Measurements from ENCODE around the gene SPTBN1. TPM values are rescaled to one million over a fixed set of nuclear protein-coding genes. Genes with fewer than 3 reads are reported as not detected.

Gene SPTBN1
- total and polyA plus RNA-seq, 2 of the 13 experiments (the other 11 are each of a cell fraction or from before 2014, with no cell fraction given) = 123 to 299 TPM

DNA sequence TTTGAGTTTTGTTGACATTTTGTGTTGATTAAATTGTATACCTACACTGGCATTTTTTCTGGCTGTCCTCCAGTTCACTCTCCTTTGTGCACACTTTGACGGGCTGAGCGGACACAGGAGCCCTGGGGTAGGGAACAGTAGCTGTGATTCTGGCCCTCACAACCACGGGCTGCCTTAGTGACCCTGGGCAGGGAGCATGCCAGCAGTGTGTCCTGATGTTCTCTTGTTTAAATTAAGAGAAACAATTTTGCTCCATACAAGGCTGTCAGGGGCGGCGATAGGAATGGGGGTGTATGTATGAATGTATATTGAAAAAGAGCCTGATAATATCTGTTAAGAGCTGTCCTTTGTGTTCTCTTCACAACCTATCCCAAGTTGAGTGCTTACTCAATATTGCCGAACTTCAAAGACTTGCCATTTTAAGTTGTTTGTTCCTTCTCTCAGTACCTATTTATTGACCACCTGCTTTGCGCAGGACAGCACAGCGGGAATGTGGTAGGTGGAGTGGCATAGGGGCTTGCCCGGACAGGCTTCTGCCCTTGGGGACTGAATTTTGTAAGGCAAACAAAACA is 163.6 kb downstream of the SPTBN1 start (continued):
- no peak for TF ChIP-seq ZNF446 (CRISPR knock-in tag; IDR thresholded peaks at IDR 0.05)
- 0 out of 2 replicates have a peak, but pooled peaks have one; percentile 52 for TF ChIP-seq ZNF878 (CRISPR knock-in tag; IDR thresholded peaks at IDR 0.05)
- no peak for TF ChIP-seq ZSCAN22 (CRISPR knock-in tag; IDR thresholded peaks at IDR 0.05)
- TF ChIP-seq, protein P1, sequence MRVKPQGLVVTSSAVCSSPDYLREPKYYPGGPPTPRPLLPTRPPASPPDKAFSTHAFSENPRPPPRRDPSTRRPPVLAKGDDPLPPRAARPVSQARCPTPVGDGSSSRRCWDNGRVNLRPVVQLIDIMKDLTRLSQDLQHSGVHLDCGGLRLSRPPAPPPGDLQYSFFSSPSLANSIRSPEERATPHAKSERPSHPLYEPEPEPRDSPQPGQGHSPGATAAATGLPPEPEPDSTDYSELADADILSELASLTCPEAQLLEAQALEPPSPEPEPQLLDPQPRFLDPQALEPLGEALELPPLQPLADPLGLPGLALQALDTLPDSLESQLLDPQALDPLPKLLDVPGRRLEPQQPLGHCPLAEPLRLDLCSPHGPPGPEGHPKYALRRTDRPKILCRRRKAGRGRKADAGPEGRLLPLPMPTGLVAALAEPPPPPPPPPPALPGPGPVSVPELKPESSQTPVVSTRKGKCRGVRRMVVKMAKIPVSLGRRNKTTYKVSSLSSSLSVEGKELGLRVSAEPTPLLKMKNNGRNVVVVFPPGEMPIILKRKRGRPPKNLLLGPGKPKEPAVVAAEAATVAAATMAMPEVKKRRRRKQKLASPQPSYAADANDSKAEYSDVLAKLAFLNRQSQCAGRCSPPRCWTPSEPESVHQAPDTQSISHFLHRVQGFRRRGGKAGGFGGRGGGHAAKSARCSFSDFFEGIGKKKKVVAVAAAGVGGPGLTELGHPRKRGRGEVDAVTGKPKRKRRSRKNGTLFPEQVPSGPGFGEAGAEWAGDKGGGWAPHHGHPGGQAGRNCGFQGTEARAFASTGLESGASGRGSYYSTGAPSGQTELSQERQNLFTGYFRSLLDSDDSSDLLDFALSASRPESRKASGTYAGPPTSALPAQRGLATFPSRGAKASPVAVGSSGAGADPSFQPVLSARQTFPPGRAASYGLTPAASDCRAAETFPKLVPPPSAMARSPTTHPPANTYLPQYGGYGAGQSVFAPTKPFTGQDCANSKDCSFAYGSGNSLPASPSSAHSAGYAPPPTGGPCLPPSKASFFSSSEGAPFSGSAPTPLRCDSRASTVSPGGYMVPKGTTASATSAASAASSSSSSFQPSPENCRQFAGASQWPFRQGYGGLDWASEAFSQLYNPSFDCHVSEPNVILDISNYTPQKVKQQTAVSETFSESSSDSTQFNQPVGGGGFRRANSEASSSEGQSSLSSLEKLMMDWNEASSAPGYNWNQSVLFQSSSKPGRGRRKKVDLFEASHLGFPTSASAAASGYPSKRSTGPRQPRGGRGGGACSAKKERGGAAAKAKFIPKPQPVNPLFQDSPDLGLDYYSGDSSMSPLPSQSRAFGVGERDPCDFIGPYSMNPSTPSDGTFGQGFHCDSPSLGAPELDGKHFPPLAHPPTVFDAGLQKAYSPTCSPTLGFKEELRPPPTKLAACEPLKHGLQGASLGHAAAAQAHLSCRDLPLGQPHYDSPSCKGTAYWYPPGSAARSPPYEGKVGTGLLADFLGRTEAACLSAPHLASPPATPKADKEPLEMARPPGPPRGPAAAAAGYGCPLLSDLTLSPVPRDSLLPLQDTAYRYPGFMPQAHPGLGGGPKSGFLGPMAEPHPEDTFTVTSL (CRISPR knock-in tag; IDR thresholded peaks at IDR 0.05; ENCODE audit: borderline replicate concordance) = 0 out of 2 replicates have a peak, but pooled peaks have one; percentile 37
- TF ChIP-seq ZKSCAN5 (CRISPR knock-in tag; IDR thresholded peaks at IDR 0.05) = no peak
- no peak for TF ChIP-seq ZNF180 (CRISPR knock-in tag; IDR thresholded peaks at IDR 0.05; ENCODE audit: borderline replicate concordance, low read depth)
- TF ChIP-seq, protein P2, sequence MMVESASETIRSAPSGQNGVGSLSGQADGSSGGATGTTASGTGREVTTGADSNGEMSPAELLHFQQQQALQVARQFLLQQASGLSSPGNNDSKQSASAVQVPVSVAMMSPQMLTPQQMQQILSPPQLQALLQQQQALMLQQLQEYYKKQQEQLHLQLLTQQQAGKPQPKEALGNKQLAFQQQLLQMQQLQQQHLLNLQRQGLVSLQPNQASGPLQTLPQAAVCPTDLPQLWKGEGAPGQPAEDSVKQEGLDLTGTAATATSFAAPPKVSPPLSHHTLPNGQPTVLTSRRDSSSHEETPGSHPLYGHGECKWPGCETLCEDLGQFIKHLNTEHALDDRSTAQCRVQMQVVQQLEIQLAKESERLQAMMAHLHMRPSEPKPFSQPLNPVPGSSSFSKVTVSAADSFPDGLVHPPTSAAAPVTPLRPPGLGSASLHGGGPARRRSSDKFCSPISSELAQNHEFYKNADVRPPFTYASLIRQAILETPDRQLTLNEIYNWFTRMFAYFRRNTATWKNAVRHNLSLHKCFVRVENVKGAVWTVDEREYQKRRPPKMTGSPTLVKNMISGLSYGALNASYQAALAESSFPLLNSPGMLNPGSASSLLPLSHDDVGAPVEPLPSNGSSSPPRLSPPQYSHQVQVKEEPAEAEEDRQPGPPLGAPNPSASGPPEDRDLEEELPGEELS (CRISPR knock-in tag; IDR thresholded peaks at IDR 0.05) = peak; percentile 45; the same call in 1 of the 2 replicates
- TF ChIP-seq SKI (IDR thresholded peaks at IDR 0.05; ENCODE audit: partially characterized antibody) = no peak
- TF ChIP-seq, protein P3, sequence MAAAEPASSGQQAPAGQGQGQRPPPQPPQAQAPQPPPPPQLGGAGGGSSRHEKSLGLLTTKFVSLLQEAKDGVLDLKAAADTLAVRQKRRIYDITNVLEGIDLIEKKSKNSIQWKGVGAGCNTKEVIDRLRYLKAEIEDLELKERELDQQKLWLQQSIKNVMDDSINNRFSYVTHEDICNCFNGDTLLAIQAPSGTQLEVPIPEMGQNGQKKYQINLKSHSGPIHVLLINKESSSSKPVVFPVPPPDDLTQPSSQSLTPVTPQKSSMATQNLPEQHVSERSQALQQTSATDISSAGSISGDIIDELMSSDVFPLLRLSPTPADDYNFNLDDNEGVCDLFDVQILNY (CRISPR knock-in tag; conservative IDR thresholded peaks at IDR 0.05) = no peak
- TF ChIP-seq ZNF160 (CRISPR knock-in tag; IDR thresholded peaks at IDR 0.05) = no peak
- TF ChIP-seq ZSCAN31 (CRISPR knock-in tag; IDR thresholded peaks at IDR 0.05; ENCODE audit: low read depth) = no peak
- TF ChIP-seq ZNF256 (CRISPR knock-in tag; conservative IDR thresholded peaks at IDR 0.05) = no peak
- TF ChIP-seq, protein P4, sequence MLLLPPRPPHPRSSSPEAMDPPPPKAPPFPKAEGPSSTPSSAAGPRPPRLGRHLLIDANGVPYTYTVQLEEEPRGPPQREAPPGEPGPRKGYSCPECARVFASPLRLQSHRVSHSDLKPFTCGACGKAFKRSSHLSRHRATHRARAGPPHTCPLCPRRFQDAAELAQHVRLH (CRISPR knock-in tag; IDR thresholded peaks at IDR 0.05; ENCODE audit: borderline replicate concordance, low read depth) = no peak
- TF ChIP-seq ISL2 (CRISPR knock-in tag; IDR thresholded peaks at IDR 0.05) = peak; percentile 67
- no peak for TF ChIP-seq MTF2 (CRISPR knock-in tag; IDR thresholded peaks at IDR 0.05; ENCODE audit: borderline replicate concordance)
- TF ChIP-seq ZNF761 (CRISPR knock-in tag; conservative IDR thresholded peaks at IDR 0.05) = no peak
- no peak for TF ChIP-seq POLR2AphosphoS5 (IDR thresholded peaks at IDR 0.05; ENCODE audit: low read depth, low read length)
- peak; percentile 42 for TF ChIP-seq GATAD2A (CRISPR knock-in tag; IDR thresholded peaks at IDR 0.05)
- TF ChIP-seq, protein P5, sequence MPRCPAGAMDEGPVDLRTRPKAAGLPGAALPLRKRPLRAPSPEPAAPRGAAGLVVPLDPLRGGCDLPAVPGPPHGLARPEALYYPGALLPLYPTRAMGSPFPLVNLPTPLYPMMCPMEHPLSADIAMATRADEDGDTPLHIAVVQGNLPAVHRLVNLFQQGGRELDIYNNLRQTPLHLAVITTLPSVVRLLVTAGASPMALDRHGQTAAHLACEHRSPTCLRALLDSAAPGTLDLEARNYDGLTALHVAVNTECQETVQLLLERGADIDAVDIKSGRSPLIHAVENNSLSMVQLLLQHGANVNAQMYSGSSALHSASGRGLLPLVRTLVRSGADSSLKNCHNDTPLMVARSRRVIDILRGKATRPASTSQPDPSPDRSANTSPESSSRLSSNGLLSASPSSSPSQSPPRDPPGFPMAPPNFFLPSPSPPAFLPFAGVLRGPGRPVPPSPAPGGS (CRISPR knock-in tag; IDR thresholded peaks at IDR 0.05) = no peak
- no peak for TF ChIP-seq ZNF333 (CRISPR knock-in tag; IDR thresholded peaks at IDR 0.05; ENCODE audit: borderline replicate concordance)
